GM18519 (cell line): ENCODE measurements around the gene PDSS1.
A peak's percentile ranks its signal among the peaks of the same experiment; 100 is the strongest.
"Not testable (repeated sequence)": the region's sequence is repeated elsewhere in the genome, so short reads cannot be mapped to it uniquely, and the experiment has no call there.

ENCODE experiments used
- ATAC-seq: cut with Tn5 transposase; IDR thresholded peaks from one replicate; pipeline ENCODE4 v1.9.1; 2021; ENCODE audit warnings: mild to moderate bottlenecking, moderate library complexity; ENCODE audit not compliant: unreplicated experiment, low FRiP score

Gene PDSS1

GRCh38 chr10:26697163-26697921, at the start of gene PDSS1:
TSS of gene PDSS1 (plus strand) at chr10:26697701. CDS start at chr10:26697712, 11 bp downstream.
- ATAC-seq = peak; percentile 71

GRCh38 chr10:26648245-26648636, 49.3 kb upstream of the PDSS1 start:
- ATAC-seq = not testable (repeated sequence)

GRCh38 chr10:26650406-26650805, 47.1 kb upstream of the PDSS1 start:
- ATAC-seq = no peak

- not testable (repeated sequence) for ATAC-seq
Measured at GRCh38 chr10:26651476-26651875, 46.0 kb upstream of the PDSS1 start.

GRCh38 chr10:26653004-26653403, 44.5 kb upstream of the PDSS1 start:
- no peak for ATAC-seq

GRCh38 chr10:26655746-26656145, 41.8 kb upstream of the PDSS1 start:
- no peak for ATAC-seq

- ATAC-seq = no peak
Measured at GRCh38 chr10:26662864-26663263, 34.6 kb upstream of the PDSS1 start.

GRCh38 chr10:26665080-26666048, 32.1 kb upstream of the PDSS1 start:
- ATAC-seq = no peak

GRCh38 chr10:26675873-26676257, 21.6 kb upstream of the PDSS1 start:
- ATAC-seq = no peak

- no peak for ATAC-seq
Measured at GRCh38 chr10:26679588-26679987, 17.9 kb upstream of the PDSS1 start.

GRCh38 chr10:26681076-26681475, 16.4 kb upstream of the PDSS1 start:
- ATAC-seq = no peak

- not testable (repeated sequence) for ATAC-seq
Measured at GRCh38 chr10:26681971-26682370, 15.5 kb upstream of the PDSS1 start.

- no peak for ATAC-seq
Measured at GRCh38 chr10:26682931-26683330, 14.6 kb upstream of the PDSS1 start.

GRCh38 chr10:26684667-26685264, 12.7 kb upstream of the PDSS1 start:
- peak; percentile 95 for ATAC-seq

GRCh38 chr10:26685441-26685840, 12.1 kb upstream of the PDSS1 start:
- no peak for ATAC-seq

GRCh38 chr10:26689399-26689798, 8.1 kb upstream of the PDSS1 start:
- ATAC-seq = no peak

- no peak for ATAC-seq
Measured at GRCh38 chr10:26690731-26691475, 6.6 kb upstream of the PDSS1 start.

- not testable (repeated sequence) for ATAC-seq
Measured at GRCh38 chr10:26694536-26694935, 3.0 kb upstream of the PDSS1 start.

- ATAC-seq = no peak
Measured at GRCh38 chr10:26696786-26697162, 727 bp upstream of the PDSS1 start.

GRCh38 chr10:26697922-26698608, 564 bp downstream of the PDSS1 start:
- no peak for ATAC-seq
